HG02973 (cell line): ENCODE data around the gene CTSZ.
"Not testable (repeated sequence)": the region's sequence is repeated elsewhere in the genome, so short reads cannot be mapped to it uniquely, and the experiment has no call there.

Experiments used
- ATAC-seq: cut with Tn5 transposase; IDR thresholded peaks from one replicate; pipeline ENCODE4 v1.9.1; 2021; ENCODE audit warnings: moderate library complexity; ENCODE audit not compliant: unreplicated experiment

The CTSZ gene

DNA sequence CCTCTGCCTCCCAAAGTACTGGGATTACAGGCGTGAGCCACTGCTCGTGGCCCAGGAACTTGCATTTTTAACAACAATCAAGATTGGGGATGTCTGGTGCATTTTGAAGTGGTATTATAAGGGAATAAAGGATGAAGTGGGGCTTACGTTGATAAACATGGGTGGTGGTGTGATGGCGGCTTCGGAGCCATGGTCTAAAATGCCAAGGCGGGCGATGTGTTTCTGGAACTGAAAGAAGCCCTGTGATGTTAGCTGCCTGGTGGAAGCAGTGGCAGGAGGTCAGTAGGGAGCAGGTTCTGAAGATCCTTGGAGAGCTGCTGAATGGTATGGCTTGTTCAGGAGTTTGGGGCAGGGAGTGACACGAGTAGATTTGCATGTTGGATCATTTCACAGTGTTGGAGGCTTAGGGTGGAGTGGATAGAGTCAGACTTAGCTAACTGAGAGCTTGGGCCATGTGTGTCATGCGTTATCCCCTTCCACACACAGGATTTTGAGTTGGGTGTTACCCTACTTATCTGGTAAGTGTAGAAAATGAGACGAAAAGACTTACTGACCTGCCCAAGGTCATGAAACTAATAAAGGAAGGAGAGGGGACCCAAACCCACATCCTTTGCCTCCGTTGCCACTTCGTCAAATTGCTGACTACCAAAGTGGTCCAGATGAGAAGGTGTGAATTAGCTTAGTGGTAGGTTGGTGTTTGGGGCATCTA is 24.5 kb downstream of the CTSZ start:
- no peak for ATAC-seq

DNA sequence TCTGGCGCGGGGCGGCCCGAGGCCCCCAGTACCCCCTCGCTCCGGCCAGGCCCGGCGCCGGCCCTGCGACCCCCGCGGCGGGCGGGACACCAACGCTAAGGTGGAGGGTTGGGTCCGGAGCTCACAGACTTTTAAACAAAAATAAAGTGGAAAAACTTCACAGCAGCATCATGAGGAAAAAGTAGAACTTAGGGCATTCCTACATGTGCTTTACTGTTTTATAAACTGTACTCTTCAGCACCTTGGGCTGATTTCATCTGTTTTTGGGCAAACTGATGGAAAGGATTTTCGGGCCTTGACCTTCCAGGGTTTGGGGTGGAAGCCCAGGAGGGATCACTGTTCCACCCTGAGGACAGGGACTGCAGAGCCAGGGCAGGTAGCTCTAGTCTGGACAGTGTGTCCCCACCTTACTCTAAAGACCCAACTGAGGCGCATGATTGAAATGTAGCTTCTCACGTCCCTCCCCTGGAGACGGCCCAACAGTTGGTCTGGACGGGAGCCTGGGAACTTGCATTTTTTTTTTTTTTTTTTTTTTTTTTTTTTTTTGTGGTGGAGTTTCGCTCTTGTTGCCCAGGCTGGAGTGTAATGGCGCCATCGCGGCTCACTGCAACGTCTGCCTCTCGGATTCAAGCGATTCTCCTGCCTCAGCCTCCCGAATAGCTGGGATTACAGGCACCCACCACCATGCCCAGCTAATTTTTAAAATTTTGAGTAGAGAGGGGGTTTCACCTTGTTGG is 25.3 kb downstream of the CTSZ start:
- peak; percentile 10 for ATAC-seq

DNA sequence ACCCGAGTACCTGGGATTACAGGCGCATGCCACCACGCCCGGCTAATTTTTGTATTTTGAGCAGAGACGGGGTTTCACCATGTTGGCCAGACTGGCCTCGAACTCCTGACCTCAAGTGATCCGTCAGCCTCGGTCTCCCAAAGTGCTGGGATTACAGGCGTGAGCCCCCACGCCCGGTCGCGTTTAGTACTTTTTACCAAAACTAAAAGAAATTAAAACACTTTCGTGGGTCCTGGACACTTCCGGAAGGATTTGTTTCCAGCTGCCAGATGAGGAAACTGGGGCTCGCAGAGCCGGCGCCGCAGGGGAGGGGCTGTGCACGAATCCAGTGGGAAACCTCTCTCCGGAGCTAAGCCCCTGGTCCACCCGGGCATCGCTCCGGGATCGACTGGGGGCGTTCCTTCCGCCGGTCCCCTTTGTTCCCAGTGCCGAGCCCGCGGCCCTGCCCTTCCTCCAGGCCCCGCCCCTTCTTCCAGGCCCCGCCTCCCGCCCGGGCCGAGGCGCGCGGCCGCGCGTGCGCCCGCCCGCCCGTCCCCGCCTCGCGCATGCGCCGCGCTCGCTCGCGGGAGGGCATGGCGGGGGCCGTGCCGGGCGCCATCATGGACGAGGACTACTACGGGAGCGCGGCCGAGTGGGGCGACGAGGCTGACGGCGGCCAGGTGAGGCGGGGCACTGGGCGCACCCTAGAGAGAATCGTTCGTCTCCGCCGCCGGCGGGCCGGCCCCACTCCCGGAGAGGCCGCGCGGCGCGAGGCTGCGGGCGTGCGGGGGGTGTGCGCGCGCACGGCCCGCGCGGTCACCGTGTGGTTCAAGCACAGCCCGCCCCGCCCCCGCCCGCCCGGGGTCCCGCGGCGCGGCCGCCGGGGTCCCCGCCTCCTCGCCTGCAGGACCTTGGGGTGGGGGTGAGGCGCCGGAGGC is 26.1 kb downstream of the CTSZ start, which contains the start of gene NELFCD:
Gene NELFCD (plus strand): TSS at position 546 of the 917 bp plus-strand sequence. CDS start 54 bp downstream, at position 600.
- peak; percentile 74 for ATAC-seq

DNA sequence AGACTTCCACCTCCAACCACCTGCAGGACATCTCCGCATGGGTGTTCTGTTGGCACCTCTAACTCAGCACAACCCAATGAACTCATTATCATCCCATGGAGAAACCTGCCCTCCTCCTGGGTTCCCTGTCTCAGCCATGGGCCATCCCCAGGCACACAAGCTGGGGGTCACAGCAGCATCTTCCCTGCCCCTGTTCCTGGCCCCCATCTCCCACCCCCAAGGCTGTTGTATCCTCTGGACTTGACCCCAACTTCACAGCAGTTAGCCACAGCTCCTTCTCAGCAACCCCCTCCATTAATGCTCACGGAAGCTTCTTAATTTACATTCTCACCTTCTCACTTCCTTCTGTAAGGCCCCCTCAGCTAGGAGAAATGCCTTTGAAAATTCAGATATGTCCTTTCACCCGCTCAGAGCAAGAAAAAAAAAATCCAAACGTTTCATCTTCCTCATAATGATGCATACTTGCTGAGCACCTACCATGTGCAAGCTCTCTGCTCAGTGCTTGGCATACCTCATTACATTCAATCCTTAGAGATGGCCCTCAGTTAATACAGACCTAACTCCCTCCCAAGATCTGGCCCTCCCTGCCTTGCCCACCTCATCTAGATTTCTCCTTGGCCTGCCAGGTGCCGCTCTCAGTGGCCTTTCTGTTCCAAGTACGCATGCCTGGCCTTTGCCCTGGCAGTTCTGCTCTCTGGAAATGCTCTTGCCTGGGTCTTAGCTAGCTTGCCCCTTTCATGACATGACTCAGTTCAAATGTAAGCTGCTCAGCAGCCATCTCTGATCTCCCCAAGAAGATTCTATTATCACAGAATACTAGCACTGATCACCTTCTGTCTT is 28.5 kb downstream of the CTSZ start:
- no peak for ATAC-seq

DNA sequence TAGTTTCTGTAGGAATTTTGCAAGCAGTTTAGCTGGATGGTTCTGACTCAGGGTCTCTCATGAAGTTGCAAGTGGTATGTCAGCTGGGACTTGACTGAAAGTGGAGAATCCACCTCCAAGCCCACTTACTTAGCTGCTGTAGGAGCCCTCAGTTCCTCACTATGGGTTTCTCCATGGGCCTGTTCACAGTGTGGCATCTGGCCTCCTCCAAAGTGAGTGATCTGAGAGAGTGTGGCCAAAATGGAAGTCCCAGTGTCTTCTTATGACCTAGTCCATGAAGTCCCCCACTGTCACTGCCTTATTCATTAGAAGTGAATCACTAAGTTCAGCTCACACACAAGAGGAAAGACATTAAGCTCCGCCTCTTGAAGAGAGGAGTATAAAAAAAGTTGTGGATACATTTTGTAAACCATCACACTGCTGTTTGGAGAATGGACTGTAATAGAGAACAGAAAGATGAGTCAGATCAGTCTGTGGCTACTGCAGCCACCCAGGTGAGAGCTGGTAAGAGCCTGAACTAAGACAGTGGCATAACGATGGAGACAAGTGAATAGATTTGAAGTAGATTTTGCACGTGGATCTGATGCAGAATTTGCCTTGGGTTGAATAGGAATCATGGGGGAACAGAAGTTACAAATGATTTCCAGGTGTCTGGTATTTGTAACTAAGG is 30.9 kb downstream of the CTSZ start:
- no peak for ATAC-seq

DNA sequence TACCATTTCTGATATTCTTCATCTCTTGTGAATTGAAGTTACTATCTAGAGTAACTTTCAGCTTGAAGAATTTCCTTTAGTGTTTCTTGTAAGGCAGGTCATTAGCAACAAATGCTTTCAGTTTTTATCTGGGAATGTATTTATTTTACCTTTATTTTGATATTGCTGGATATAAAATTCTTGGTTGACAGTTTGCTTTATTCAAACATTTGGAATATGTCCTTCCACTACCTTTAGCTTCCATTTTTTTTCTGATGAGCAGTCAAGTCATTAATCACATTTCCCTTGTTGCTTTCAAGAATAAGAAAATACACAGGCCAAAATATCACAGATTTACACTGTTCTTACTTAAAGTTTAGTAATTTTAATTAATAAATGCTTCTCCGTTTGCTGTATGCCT is 31.7 kb downstream of the CTSZ start:
- ATAC-seq, result no peak

DNA sequence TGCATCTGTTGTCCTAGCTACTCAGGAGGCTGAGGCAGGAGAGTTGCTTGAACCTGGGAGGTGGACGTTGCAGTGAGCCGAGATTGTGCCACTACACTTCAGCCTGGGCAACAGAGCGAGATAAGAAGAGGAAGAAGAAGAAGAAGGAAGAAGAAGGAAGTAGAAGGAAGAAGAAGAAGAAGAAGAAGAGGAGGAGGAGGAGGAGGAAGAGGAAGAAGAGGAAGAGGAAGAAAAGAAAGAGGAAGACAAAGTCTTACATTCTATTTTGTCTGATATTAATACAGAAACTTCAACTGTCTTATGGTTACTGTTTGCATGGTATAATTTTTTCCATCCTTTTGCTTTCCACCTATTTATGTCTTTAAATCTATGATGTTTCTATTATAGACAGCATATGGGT is 33.2 kb downstream of the CTSZ start:
- no peak for ATAC-seq

DNA sequence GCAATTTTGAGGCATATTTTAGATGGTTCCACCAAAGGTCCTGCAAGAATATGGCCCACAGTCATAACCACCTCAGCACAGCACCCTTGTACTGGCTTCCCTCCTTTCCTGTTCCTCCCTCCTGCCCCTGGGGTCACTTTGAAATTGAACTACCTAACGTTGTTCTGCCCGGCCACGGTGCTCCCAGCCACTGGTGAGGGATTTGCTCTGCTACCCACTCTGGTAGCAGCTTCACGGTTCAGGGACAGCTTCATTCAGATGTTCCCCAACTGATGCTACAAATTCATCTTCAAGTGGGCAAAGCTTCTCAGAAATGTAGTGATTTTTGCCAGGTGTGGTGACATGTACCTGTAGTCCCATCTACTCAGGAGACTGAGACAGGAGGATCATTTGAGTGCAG is 33.9 kb downstream of the CTSZ start:
- ATAC-seq, result no peak

DNA sequence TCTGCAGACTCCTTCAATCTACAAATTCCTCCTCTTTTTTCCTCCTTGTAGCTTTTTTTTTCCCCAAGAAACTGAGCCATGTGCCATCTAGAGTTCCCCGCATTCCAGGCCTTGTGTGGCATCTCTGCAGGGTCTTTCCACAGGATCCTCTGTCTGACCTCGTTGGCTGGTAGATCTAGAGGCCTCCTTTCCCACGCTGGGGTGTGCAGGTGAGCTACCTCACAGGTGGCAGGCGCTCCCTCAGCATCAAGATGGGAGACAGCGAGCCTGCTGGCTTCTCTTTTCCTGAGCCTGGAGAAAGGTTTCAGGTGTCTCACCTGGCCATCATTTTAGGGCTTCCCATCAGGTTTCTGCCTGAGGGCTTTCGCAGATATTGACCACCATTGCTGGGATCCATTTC is 35.6 kb downstream of the CTSZ start:
- no peak for ATAC-seq

DNA sequence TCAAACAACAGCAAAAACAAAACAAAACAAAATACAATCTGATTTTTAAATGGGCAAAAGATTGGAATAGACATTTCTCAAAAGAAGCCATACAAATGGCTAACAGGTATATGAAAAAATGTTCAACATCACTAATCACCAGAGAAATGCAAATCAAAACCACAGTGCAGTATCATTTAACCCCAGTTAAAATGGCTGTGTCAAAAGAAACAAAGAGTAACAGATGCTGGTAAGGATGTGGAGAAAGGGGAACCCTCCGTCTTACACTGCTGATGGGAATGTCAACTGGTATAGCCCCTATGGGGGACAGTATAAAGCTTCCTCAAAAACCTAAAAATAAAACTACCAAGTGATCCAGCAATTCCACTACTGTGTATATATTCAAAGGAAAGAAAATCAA is 36.9 kb downstream of the CTSZ start:
- ATAC-seq, result no peak

DNA sequence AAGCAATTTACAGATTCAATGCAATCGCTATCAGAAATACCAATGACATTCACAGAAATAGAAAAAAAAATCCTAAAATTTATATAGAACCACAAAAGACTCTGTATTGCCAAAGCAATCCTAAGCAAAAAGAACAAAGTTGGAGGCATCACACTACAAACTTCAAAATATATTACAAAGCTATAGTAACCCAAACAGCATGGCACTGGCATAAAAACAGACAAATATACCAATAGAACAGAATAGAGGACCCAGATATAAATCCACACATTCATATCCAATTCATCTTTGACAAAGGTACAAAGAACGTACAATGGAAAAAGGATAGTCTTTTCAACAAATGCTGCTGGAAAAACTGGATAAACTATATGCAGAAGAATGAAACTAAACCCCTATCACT is 37.6 kb downstream of the CTSZ start:
- no peak for ATAC-seq

DNA sequence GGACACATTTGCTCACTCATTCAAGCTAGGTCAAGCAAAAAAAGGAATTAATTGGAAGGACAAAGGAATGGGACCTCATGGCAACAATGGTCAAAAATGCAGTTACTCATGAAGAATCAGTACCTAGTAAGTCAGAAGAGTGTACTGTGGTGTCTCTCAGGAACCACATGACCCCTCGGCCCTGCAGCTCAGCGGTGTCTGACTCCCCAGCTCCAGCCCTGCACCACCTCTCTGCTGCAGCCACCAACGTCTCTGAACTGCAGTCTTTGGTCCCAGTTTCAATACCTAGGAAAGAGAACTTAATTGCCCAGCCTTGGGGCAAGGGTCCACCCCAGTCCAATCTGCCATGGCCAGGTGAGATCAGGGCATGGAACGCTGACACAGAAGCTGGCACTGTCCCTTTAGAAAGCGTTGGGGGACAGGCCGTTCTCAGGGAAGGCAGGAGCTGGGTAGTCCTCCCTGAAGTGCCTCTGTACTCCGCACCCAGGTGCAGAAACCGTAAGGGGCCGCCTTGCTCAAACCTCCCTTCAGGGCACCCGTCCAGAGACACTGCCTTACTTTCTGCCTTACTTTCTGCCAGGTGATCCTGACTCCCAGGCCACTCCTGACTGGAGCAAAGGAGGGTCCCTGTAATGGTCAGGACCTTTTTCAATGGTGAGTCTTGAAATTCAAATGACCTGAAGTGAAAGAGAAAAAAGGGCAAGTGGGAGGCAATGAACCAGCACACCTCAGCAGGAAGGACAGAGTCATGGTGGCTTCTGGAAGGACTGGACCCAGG is 39.2 kb downstream of the CTSZ start:
- no peak for ATAC-seq

DNA sequence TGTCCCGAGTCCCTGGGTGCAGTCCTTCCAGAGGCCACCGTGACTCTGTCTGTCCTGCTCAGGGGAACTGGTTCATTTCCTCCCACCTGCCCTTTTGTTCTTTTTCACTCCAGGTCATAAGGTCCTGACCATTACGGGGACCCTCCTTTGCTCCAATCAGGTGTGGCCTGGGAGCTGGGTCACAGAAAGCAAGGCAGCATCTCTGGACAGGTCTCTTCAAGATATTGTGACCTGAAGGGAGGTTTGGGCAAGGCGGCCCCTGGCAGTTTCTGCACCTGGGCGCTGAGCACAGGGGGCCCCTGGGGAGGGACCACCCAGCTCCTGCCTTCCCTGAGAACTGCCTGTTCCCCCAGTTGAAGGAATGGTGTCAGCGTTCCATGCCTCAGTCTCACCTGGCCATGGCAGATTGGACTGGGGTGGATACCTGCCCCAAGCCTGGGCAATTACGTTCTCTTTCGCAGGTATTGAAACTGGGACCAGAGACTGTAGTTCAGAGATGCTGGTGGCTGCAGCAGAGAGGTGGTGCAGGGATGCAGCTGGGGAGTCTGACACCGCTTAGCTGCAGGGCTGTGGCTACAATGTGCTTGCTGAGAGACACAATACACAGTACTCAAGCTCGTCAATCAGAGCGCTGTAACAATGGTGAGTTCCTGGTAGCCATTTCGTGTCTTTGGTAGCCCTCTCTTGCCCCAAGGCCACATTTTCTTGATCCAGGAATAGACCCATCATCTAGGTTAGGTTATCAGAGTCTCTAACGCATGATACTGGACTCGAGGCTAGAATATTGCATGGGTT is 41.6 kb downstream of the CTSZ start:
- ATAC-seq, result no peak

DNA sequence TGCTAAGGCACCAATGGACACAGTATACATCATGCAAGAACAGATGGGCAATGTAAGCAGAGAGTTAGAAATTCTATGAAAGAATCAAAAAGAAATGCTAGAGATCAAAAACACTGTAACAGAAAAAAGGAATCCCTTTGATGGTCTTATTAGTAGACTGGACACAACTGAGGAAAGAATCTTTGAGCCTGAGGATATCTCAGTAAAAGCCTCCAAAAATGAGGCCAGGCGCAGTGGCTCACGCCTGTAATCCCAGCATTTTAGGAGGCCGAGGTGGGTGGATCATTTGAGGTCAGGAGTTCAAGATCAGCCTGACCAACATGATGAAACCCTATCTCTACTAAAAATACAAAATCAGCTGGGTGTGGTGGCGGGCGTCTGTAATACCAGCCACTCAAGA is 43.1 kb downstream of the CTSZ start:
- ATAC-seq, result not testable (repeated sequence)

DNA sequence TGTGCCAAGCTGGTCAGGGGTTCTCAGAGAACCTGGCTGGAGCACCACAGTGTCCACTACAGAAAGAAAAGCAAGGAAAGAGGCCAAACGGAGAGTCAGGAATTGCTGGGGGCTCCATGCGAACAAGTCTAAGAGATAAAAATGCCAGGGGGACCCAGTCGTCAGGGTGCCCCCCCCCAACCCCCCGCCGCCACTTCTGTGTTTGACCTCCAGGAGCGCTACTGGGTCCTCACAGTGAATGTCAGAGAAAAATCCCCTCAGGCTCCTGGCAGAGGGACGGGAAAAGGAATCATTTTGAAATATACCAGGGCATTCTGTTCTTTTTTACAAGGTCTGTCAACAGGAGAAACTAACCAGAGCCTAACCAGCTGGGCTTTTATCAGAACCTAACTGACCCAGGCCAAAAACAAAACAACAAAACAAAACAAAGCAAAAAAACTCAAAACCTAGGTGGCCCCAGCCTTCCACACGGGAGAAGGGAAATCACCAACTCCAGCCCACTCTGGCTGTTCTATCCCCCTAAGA is 43.9 kb downstream of the CTSZ start:
- no peak for ATAC-seq

DNA sequence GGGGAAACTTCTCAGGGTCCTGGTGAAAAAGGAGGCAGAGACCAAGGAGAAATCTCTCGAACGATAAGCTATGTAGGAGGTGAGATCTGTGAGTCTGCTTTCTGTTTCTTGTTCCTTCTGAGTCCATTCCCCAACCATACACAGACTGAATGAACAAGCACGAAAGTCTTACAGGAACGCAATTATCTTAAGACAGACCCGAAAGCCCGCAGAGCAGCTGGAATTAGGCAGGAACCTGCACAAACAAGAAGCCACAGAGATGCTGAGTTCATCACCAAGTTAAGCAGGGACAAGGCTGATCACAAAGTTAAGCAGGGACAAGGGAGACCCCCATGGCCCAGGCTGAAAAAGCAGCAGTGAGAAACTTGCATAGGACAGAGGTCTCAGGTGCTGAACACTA is 47.4 kb downstream of the CTSZ start:
- no peak for ATAC-seq

DNA sequence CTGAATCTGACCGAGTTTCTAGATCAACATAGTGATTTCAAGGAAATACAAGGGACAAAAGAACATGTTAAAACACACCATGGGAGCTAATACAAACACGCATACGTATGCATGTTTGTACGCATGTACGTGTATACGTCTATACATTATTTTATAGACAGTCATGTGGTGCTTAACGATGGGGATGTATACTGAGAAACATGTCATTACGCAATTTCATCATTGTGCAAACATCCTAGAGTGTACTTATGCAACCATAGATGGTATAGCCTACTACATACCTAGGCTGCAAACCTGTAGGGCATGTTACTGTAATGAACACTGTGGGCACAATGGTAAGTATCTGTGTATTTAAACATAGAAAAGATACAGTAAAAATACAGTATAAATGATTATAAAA is 51.0 kb downstream of the CTSZ start:
- no peak for ATAC-seq

DNA sequence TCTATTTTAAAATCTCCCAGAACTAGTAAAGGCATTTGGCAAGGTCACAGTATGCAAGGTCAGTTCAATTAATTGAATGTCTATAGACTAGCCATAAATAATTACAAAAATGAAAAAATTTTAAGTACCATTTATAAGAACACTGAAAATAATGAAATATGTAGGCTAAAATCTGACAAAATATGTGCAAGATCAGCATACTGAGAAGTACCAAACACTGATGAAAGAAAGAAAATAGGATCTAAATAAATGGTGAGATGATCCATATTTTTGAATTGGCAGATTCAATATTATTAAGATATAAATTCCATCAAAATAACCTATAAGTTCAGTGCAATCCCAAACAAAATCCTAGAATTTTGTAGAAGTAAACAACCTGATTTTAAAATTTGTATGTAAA is 54.0 kb downstream of the CTSZ start:
- no peak for ATAC-seq
